Measurements from ENCODE around the gene RXFP1.

Gene RXFP1

GRCh38 chr4:158580064-158580463, 58.4 kb downstream of the RXFP1 start:
- Histone ChIP-seq H3K4me1 (ENCODE audit: control insufficient read depth, insufficient read depth, low read length) (no peaks in the 10 kb centered on the region), H3K27ac (ENCODE audit: insufficient read depth, low read depth, low read length, poor library complexity, severe bottlenecking) (no peak overlapping the region), H3K4me3 (ENCODE audit: insufficient read depth, low read depth, low read length) (no peak overlapping the region), H3K36me3 (ENCODE audit: control insufficient read depth, insufficient read depth, low read length) (no peaks in the 10 kb centered on the region), H3K27me3 (ENCODE audit: control insufficient read depth, insufficient read depth, low read length, poor library complexity, severe bottlenecking) (no peaks in the 10 kb centered on the region), H3K9me3 (ENCODE audit: control insufficient read depth, low read length) (no peaks in the 10 kb centered on the region)
- 4 to 6% methylated on average over 1 of the region's 1 CpG for WGBS, 2 experiments

- Histone ChIP-seq H3K27me3 (ENCODE audit: control insufficient read depth, insufficient read depth, low read length, poor library complexity, severe bottlenecking) (no peaks in the 10 kb centered on the region), H3K27ac (ENCODE audit: insufficient read depth, low read depth, low read length, poor library complexity, severe bottlenecking) (no peak overlapping the region), H3K9me3 (ENCODE audit: control insufficient read depth, low read length) (no peaks in the 10 kb centered on the region), H3K36me3 (ENCODE audit: control insufficient read depth, insufficient read depth, low read length) (no peaks in the 10 kb centered on the region), H3K4me1 (ENCODE audit: control insufficient read depth, insufficient read depth, low read length) (no peaks in the 10 kb centered on the region), H3K4me3 (ENCODE audit: insufficient read depth, low read depth, low read length) (no peak overlapping the region)
These were observed 59.5 kb downstream of the RXFP1 start for GRCh38 chr4:158581161-158581560.

GRCh38 chr4:158586881-158587280, 65.2 kb downstream of the RXFP1 start:
- Histone ChIP-seq H3K27ac (ENCODE audit: insufficient read depth, low read depth, low read length, poor library complexity, severe bottlenecking) (no peak overlapping the region), H3K9me3 (ENCODE audit: control insufficient read depth, low read length) (no peaks in the 10 kb centered on the region), H3K27me3 (ENCODE audit: control insufficient read depth, insufficient read depth, low read length, poor library complexity, severe bottlenecking) (no peaks in the 10 kb centered on the region), H3K4me1 (ENCODE audit: control insufficient read depth, insufficient read depth, low read length) (no peaks in the 10 kb centered on the region), H3K36me3 (ENCODE audit: control insufficient read depth, insufficient read depth, low read length) (no peaks in the 10 kb centered on the region), H3K4me3 (ENCODE audit: insufficient read depth, low read depth, low read length) (no peak overlapping the region)
- 88 to 93% methylated on average over 4 of the region's 4 CpGs for WGBS, 2 experiments

GRCh38 chr4:158588285-158588684, 66.6 kb downstream of the RXFP1 start:
- no peaks in the 10 kb centered on the region for H3K9me3 ChIP-seq (ENCODE audit: control insufficient read depth, low read length)
- no peaks in the 10 kb centered on the region for H3K27me3 ChIP-seq (ENCODE audit: control insufficient read depth, insufficient read depth, low read length, poor library complexity, severe bottlenecking)
- H3K36me3 ChIP-seq (ENCODE audit: control insufficient read depth, insufficient read depth, low read length): no peaks in the 10 kb centered on the region
- H3K4me3 ChIP-seq (ENCODE audit: insufficient read depth, low read depth, low read length): no peak overlapping the region
- 97 to 99% methylated on average over 6 of the region's 6 CpGs for WGBS, 2 experiments
- H3K4me1 ChIP-seq (ENCODE audit: control insufficient read depth, insufficient read depth, low read length): no peaks in the 10 kb centered on the region
- H3K27ac ChIP-seq (ENCODE audit: insufficient read depth, low read depth, low read length, poor library complexity, severe bottlenecking): no peak overlapping the region

- no peak overlapping the region for H3K4me3 ChIP-seq (ENCODE audit: insufficient read depth, low read depth, low read length)
- H3K9me3 ChIP-seq (ENCODE audit: control insufficient read depth, low read length): no peaks in the 10 kb centered on the region
- H3K27ac ChIP-seq (ENCODE audit: insufficient read depth, low read depth, low read length, poor library complexity, severe bottlenecking): no peak overlapping the region
- 92 to 95% methylated on average over 5 of the region's 5 CpGs for WGBS, 2 experiments
- H3K4me1 ChIP-seq (ENCODE audit: control insufficient read depth, insufficient read depth, low read length): no peaks in the 10 kb centered on the region
- H3K27me3 ChIP-seq (ENCODE audit: control insufficient read depth, insufficient read depth, low read length, poor library complexity, severe bottlenecking): no peaks in the 10 kb centered on the region
- H3K36me3 ChIP-seq (ENCODE audit: control insufficient read depth, insufficient read depth, low read length): no peaks in the 10 kb centered on the region
These were observed 67.1 kb downstream of the RXFP1 start for GRCh38 chr4:158588777-158589176.

GRCh38 chr4:158590306-158590705, 68.6 kb downstream of the RXFP1 start:
- Histone ChIP-seq H3K27ac (ENCODE audit: insufficient read depth, low read depth, low read length, poor library complexity, severe bottlenecking) (no peak overlapping the region), H3K36me3 (ENCODE audit: control insufficient read depth, insufficient read depth, low read length) (no peaks in the 10 kb centered on the region), H3K4me1 (ENCODE audit: control insufficient read depth, insufficient read depth, low read length) (no peaks in the 10 kb centered on the region), H3K27me3 (ENCODE audit: control insufficient read depth, insufficient read depth, low read length, poor library complexity, severe bottlenecking) (no peaks in the 10 kb centered on the region), H3K9me3 (ENCODE audit: control insufficient read depth, low read length) (no peaks in the 10 kb centered on the region), H3K4me3 (ENCODE audit: insufficient read depth, low read depth, low read length) (no peak overlapping the region)
- 91 to 98% methylated on average over 4 of the region's 4 CpGs for WGBS, 2 experiments

- 90 to 95% methylated on average over 2 to 3 of the region's 3 CpGs for WGBS, 2 experiments
These were observed 69.1 kb downstream of the RXFP1 start for GRCh38 chr4:158590824-158591223.

GRCh38 chr4:158597879-158598596, 76.4 kb downstream of the RXFP1 start:
- Histone ChIP-seq H3K27me3 (ENCODE audit: control insufficient read depth, insufficient read depth, low read length, poor library complexity, severe bottlenecking) (no peaks in the 10 kb centered on the region), H3K4me1 (ENCODE audit: control insufficient read depth, insufficient read depth, low read length) (no peaks in the 10 kb centered on the region), H3K9me3 (ENCODE audit: control insufficient read depth, low read length) (no peaks in the 10 kb centered on the region), H3K4me3 (ENCODE audit: insufficient read depth, low read depth, low read length) (no peak overlapping the region), H3K36me3 (ENCODE audit: control insufficient read depth, insufficient read depth, low read length) (no peaks in the 10 kb centered on the region), H3K27ac (ENCODE audit: insufficient read depth, low read depth, low read length, poor library complexity, severe bottlenecking) (no peak overlapping the region)
- WGBS, 2 experiments: 84 to 90% methylated on average over 2 of the region's 5 CpGs

More at GRCh38 chr4:158590824-158591223, 69.1 kb downstream of the RXFP1 start:
- Histone ChIP-seq H3K4me3 (ENCODE audit: insufficient read depth, low read depth, low read length) (no peak overlapping the region), H3K27ac (ENCODE audit: insufficient read depth, low read depth, low read length, poor library complexity, severe bottlenecking) (no peak overlapping the region), H3K36me3 (ENCODE audit: control insufficient read depth, insufficient read depth, low read length) (no peaks in the 10 kb centered on the region), H3K9me3 (ENCODE audit: control insufficient read depth, low read length) (no peaks in the 10 kb centered on the region), H3K4me1 (ENCODE audit: control insufficient read depth, insufficient read depth, low read length) (no peaks in the 10 kb centered on the region), H3K27me3 (ENCODE audit: control insufficient read depth, insufficient read depth, low read length, poor library complexity, severe bottlenecking) (no peaks in the 10 kb centered on the region)

GRCh38 chr4:158599150-158599549, 77.5 kb downstream of the RXFP1 start:
- WGBS, 2 experiments: 84 to 91% methylated on average over 4 of the region's 4 CpGs
- Histone ChIP-seq H3K36me3 (ENCODE audit: control insufficient read depth, insufficient read depth, low read length) (no peaks in the 10 kb centered on the region), H3K4me3 (ENCODE audit: insufficient read depth, low read depth, low read length) (no peak overlapping the region), H3K4me1 (ENCODE audit: control insufficient read depth, insufficient read depth, low read length) (no peaks in the 10 kb centered on the region), H3K27ac (ENCODE audit: insufficient read depth, low read depth, low read length, poor library complexity, severe bottlenecking) (no peak overlapping the region), H3K27me3 (ENCODE audit: control insufficient read depth, insufficient read depth, low read length, poor library complexity, severe bottlenecking) (no peaks in the 10 kb centered on the region), H3K9me3 (ENCODE audit: control insufficient read depth, low read length) (no peaks in the 10 kb centered on the region)

GRCh38 chr4:158599765-158600498, 78.2 kb downstream of the RXFP1 start:
- 100% methylated on average over 2 of the region's 3 CpGs; no CpG with 5 or more reads in 1 of the 2 experiments for WGBS, 2 experiments
- H3K4me1 ChIP-seq (ENCODE audit: control insufficient read depth, insufficient read depth, low read length): no peaks in the 10 kb centered on the region
- H3K36me3 ChIP-seq (ENCODE audit: control insufficient read depth, insufficient read depth, low read length): no peaks in the 10 kb centered on the region

More at GRCh38 chr4:158599765-158600498, 78.2 kb downstream of the RXFP1 start:
- Histone ChIP-seq H3K9me3 (ENCODE audit: control insufficient read depth, low read length) (no peaks in the 10 kb centered on the region), H3K27ac (ENCODE audit: insufficient read depth, low read depth, low read length, poor library complexity, severe bottlenecking) (no peak overlapping the region), H3K4me3 (ENCODE audit: insufficient read depth, low read depth, low read length) (no peak overlapping the region), H3K27me3 (ENCODE audit: control insufficient read depth, insufficient read depth, low read length, poor library complexity, severe bottlenecking) (no peaks in the 10 kb centered on the region)

All from ectodermal cell (in vitro differentiated cells).